ENCODE measurements around the gene PRSS53.

The PRSS53 gene

DNA sequence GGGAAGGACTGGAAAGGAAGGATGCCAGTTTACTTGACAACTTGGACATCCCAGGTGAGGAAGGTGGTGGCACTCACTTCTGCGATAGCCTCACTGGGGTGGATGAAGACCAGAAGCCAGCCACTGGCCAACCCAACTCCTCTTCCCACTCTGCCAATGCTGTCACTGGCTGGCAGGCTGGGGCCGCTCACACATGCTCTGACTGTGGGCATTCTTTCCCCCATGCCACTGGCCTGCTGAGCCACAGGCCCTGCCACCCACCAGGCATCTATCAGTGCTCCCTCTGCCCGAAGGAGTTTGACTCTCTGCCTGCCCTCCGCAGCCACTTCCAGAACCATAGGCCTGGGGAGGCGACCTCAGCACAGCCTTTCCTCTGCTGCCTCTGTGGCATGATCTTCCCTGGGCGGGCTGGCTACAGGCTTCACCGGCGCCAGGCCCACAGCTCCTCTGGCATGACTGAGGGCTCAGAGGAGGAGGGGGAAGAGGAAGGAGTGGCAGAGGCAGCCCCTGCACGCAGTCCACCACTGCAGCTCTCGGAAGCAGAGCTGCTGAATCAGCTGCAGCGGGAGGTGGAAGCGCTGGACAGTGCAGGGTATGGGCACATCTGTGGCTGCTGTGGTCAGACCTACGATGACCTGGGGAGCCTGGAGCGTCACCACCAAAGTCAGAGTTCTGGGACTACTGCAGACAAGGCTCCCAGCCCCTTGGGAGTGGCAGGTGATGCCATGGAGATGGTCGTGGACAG, 10.0 kb downstream of the PRSS53 start:
- DNase-seq (ENCODE audit: low read depth), result no peak

DNA sequence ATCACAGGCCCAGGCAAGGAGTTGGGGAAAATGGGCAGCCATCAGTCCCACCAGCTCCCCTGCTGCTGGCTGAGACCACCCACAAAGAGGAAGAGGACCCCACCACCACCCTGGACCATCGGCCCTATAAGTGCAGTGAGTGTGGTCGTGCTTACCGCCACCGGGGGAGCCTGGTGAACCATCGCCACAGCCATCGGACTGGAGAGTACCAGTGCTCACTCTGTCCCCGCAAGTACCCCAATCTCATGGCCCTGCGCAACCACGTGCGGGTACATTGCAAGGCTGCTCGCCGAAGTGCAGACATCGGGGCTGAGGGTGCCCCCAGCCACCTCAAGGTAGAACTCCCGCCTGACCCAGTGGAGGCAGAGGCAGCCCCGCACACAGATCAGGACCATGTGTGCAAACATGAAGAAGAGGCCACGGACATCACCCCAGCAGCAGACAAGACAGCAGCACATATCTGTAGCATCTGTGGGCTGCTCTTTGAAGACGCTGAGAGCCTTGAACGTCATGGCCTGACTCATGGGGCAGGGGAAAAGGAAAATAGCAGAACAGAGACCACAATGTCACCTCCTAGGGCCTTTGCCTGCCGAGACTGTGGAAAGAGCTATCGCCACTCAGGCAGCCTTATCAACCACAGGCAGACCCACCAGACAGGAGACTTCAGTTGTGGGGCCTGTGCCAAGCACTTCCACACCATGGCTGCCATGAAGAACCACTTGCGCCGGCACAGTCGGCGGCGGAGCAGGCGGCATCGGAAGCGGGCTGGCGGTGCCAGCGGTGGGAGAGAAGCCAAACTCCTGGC, 10.9 kb downstream of the PRSS53 start:
- DNase-seq (ENCODE audit: low read depth), result no peak

DNA sequence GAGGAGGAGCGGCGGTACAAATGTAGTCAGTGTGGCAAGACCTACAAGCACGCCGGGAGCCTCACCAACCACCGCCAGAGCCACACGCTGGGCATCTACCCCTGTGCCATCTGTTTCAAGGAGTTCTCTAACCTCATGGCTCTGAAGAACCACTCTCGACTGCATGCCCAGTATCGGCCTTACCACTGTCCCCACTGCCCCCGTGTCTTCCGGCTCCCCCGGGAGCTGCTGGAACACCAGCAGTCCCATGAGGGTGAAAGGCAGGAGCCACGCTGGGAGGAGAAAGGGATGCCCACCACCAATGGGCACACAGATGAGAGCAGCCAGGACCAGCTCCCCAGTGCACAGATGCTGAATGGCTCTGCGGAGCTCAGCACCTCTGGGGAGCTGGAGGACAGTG, 11.7 kb downstream of the PRSS53 start:
- no peak for DNase-seq (ENCODE audit: low read depth)

DNA sequence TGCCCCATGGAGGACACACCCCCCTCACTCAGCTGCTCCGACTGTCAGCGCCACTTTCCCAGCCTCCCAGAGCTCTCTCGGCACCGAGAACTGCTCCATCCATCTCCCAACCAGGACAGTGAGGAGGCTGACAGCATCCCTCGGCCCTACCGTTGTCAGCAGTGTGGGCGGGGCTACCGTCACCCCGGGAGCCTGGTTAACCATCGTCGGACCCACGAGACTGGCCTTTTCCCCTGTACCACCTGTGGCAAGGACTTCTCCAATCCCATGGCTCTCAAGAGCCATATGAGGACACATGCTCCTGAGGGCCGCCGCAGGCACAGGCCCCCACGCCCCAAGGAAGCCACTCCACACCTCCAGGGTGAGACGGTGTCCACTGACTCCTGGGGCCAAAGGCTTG, 12.4 kb downstream of the PRSS53 start:
- no peak for DNase-seq (ENCODE audit: low read depth)

DNA sequence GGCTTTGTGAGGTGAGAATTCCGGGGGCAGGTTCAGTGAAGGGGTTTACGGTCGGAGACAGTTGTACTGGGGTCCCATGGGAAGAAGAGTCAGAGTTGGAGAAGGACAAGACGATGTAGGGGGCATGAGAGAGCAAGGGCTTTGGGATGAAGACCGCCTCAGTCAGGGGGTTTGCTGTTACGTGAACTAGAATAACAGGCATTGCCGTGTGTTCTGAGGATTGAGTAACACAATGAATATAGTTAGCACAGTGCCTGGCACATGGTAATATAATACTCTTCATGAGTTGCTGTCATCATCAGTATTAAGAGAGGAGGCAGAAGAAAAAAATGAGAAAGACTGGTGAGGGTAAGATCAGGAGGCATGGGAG, 13.9 kb downstream of the PRSS53 start:
- no peak for DNase-seq (ENCODE audit: low read depth)

DNA sequence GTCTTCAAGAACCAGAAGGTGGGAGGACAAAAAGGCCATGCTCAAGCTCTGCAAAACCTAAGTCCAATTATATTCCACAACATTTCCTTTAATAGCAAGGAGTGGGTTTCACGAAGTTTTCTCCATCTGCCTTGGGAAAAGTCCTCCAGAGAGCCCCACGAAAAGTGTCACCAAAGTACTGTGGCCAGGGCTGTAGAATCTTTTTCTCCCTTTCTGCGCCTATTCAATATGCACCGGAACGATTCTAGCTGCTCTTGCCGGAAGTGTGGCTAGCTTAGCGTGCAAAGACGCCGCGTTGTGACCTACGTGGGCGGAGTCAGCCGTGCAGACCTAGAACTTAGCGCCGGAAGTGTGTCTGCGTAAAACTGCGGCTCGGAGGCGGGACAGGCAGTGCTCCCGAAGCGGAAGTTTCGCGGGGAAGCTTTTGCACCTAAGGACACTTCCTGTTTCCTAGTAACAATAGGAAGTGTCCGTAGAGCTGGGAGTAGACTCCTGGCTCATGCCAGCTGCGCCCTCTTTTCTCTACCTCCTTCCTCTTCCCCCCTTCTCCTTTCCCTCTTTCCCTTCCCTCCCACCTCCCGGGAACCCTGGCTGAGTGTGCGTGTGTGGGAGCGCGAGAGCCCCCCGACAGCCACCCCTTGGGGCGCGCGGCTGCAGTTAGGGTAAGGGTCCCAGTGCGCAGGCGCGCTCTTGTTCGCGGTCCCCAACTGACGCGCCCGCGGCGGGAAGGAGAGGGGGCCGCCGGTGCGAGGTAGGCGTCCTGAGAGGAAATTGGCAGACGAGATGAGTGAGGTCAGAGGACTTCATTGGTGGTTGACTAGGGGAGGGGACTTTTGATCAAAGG, 14.6 kb downstream of the PRSS53 start, which contains the start of the genes ZNF646 and ZNF668:
TSS of gene ZNF646 (plus strand) at position 453 of the 844 bp plus-strand sequence. CDS start 1,903 bp downstream, outside the sequence.
TSS of gene ZNF668 (minus strand) at position 271 of the 844 bp plus-strand sequence. CDS start 9,781 bp downstream, outside the sequence.
- DNase-seq (ENCODE audit: low read depth), result peak; percentile 100

DNA sequence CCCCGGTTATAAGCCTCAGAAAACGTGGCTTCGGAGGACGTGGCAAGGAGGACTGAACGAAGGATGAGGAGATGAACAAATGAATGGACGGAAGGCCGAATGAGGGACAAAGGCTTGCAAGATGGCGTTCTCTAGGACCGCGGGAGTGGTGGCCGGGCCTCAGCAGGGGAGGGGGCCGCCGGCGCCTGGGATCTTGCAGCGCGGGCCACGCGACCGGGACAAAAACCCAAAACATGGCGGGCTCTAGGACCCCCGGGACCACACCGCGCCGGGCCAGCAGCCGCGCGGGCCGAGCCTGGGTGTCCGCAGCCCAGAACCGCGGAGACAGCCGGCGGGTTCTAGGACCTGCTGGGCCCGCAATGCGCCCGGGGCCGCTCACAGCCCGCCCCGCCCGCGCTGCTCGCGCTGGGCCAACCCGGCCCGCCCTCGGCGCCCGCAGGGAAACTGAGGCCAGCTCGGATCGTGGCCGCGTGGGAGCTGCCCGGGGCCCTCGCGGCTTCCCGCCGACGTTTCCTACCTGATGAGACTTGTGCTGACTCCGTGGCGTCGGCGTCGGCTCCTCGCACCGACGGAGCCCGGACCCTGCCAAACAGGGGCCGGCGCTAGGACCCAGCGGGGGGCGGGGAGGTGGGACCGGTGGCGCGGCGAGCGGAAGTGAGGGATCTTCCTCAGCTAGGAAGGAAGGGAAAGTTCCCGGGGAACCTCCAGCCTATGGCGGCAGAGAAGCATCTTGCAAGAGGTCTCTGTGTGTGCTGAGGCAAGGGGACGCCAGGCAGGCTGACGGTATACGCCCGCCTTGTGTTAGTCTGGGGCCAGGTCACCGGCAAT, 15.4 kb downstream of the PRSS53 start:
- peak; percentile 93 for DNase-seq (ENCODE audit: low read depth)

DNA sequence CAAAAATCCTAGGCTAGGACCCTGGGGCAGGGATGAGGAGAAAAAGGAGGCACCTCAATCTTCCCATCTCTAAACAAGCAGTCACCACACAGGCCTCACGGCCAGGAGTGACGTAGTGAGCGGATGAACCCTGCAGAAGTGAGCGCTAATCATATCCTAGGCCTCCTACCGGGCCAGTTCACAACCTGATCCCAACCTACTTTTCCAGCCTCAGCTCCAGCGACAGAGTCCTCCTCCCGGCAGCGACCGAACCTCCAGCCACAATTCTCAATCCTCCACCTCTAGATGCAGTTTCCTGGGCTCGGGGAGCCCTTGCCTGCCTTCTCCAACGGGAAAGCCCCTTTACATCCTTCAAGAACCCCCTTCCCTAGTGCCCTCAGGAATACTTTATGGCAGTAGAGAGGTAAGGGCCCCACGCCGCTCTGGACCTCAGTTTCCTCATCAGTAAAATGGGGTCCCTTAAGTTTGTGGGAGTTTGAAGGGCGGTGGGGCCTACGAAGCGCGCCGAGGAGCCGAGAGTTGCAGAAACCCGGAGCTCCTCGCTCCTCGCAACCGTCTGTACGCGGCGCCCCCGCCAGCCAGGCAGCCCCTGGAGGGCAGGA, 16.1 kb downstream of the PRSS53 start:
- peak; percentile 65 for DNase-seq (ENCODE audit: low read depth)

DNA sequence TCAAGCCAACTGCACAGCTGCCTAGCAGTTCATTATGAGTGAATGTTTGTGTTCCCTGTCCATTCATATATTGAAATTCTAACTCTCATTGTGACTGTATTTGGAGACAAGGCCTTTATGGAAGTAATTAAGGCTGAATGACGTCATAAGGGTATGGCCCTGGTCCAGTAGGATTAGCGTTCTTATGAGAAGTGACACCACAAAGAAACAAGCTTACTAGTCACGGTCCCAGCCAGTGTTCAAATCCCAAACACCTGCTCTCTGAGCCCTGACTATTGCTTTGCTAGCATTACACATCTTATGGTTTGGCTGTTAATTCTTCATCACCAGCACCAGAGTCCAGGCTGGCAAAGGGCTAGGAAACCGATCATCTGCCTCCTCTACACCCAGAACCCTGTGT, 16.9 kb downstream of the PRSS53 start:
- DNase-seq (ENCODE audit: low read depth), result peak; percentile 60

DNA sequence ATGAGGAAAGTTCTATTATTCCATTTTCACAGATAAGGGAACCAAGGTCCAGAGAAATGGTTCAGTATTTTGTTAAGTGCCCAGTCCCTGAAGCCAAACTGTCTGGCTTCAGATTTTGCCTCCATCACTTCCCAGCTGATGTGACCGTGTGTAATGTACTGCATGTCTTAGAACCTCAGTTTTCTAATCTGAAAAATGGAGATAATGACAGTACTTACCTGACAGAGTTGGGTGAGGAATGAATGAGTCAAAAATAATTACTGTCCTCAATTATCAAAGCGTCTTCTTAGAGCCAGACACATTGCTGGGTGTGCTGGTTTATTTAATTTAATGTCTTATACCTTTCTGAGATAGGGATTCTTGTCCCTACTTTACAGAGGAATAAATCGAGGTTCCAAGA, 21.4 kb downstream of the PRSS53 start:
- DNase-seq (ENCODE audit: low read depth), result no peak

DNA sequence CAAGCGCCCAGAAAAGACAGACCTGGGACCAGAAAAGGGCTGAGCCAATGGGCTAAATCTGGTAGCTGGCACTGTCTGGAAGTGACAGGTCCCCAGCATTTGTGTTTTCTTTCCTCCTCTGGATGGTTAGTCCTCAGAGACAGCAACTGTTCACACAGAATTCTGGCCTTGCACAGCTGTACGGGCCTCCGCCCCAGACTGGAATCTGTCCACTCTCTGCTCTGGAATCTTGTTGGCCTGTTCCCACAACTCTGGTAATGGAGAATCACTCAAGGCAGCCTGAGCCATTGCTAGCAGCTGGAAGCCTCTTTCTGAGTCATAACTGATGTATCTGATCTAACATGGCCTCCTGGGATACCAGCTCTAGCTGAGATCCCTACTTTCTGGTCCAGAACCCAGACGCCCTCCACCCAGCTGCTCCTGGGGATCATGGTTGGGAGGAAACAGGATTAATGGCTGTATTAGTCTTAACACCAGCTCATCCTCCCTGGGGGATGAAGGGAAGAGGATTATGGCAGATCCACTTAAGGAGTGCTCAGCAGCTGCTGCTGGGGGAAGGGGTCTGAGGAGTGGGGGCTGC, 23.8 kb downstream of the PRSS53 start:
- DNase-seq (ENCODE audit: low read depth), result peak; percentile 95

DNA sequence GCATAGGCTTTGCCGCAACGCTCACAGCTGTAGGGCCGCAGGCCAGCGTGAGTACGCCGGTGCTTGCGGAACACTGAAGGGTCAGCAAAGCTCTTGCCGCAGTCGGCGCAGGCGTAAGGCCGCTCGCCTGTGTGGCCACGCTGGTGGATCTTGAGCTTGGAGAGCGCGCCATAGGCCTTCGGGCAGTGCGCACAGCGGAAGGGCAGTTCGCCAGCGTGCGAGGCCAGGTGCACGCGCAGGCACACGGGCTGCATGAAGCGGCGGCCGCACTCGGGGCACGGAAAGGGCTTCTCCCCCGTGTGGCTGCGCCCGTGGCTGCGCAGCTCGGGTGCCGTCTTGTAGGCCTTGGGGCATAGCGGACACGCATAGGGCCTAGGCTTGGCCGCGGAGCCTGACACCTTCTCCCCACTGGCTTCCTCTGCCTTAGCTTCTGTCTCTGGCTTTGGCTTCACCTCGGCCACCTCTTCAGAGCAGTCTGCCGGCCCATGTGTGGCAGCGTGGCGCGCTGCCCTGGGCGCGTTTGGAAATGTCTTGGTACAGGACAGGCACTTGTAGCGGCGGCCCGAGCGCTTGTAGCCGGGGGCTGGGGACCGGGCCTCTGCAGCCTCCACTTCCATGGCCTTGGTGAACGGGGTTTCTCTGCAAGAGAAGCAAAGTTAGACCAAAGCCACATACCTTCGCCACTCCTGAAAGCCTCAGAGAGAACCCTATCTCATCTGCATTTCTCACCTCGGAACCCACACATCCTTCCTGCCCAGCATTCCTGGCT, 24.7 kb downstream of the PRSS53 start:
- no peak for DNase-seq (ENCODE audit: low read depth)

DNA sequence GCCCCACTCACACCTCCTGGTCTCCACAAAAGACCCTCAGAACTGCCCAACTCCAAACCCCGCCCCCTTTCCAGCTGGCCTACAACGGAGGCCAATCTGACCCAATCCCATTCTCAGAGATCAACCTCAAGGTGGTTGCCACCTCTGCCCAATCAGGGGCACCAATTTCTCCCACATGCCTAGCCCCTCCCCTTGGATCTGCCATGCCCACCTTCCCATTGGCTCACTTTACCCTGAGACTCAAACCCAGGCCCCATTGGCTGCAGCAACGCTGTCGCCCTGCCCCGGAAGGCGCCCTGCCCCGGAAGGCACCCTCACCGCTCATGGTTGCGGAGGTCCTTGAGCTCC, 25.3 kb downstream of the PRSS53 start:
- DNase-seq (ENCODE audit: low read depth), result no peak

DNA sequence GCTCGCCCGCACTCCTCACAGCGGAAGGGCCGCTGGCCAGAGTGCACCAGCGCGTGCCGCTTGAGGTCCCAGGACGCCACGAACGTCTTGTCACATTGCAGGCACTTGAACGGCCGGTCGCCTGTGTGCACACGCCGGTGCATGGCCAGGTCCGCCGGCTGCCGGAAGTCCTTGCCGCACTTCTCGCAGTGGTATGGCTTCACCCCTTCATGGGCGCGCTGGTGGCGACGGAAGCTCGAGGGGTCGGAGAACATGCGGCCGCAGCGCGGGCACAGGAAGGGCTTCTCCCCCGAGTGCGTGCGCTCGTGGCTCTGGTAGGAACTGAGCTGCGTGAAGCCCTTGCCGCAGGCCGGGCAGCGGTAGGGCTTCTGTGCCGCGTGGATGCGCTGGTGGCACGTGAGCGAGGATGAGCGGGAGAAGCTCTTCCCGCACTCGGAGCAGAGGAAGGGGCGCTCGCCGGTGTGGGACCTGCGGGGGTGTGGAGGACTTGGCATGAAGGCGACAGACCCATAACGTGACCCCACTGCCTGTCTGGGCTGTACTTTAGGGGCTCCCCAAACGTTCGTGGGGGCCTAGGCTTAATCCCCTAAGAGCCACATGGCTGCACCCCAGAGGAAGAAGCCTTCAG, 26.8 kb downstream of the PRSS53 start:
- DNase-seq (ENCODE audit: low read depth), result no peak

DNA sequence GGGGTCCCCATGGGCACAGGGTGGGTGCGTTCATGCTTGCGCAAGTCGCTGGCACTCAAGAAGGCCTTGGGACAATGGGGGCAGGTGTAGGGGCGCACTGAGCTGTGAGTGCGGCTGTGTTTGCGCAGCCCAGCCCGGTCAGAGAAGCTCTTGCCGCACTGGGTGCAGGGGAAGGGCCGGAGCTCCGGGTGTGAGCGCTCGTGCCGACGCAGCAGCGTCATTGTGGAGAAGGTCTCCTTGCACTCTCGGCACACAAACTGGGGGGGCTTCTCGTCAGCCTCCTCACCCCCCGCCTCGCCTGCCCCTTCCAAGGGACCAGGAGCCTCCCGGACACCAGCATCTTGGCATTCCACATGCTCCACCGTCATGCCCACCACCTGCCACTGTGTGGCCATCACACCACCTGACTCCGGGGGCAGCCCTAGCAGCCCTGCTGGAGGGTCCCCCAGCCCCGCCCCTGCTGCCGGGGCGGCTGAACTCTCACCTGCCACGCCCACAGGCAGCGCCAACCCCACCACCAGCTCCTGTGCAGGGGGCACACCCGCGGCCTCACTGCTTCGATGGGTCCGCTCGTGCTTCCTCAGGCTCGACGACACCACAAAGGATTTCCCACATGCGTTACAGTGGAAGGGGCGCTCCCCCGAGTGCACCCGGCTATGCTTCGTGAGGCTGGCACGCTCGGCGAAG, 27.5 kb downstream of the PRSS53 start:
- no peak for DNase-seq (ENCODE audit: low read depth)

DNA sequence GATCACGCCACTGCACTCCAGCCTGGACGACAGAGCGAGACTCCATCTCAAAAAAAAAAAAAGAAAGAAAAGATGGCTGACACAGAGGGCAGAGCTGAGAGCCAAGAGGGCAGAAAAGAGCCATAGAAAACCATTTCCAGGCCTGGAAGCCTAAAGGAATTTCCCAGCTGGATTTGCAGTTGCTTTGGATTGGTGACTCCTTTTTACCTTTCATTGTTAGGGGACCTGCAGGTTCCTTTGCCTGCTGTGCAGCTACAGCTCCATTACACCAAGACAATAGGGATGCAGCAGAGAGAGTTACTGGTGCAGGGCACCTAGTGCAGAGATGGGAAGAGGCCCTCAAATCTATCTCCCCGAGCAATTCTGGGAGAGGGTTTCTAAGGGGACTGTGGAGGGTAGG, 33.1 kb downstream of the PRSS53 start:
- no peak for DNase-seq (ENCODE audit: low read depth)

DNA sequence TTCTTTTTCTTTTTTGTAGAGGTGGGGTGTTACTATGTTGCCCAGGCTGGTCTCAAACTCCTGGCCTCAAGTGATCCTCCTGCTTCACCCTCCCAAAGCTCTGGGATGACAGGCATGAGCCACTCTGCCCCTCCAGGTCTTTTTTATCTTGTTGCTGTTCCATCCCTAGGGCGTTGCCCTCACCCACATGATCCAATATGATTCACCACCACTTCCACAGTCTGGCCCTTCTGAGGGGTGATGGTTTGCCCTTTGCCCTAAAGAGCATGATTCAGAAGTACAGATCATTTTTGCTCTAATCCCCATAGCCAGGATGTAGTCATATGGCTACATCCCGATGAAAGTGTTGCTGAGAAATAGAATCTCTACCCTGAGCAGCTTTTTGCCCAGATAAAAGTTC, 36.6 kb downstream of the PRSS53 start:
- peak; percentile 98 for DNase-seq (ENCODE audit: low read depth)

DNA sequence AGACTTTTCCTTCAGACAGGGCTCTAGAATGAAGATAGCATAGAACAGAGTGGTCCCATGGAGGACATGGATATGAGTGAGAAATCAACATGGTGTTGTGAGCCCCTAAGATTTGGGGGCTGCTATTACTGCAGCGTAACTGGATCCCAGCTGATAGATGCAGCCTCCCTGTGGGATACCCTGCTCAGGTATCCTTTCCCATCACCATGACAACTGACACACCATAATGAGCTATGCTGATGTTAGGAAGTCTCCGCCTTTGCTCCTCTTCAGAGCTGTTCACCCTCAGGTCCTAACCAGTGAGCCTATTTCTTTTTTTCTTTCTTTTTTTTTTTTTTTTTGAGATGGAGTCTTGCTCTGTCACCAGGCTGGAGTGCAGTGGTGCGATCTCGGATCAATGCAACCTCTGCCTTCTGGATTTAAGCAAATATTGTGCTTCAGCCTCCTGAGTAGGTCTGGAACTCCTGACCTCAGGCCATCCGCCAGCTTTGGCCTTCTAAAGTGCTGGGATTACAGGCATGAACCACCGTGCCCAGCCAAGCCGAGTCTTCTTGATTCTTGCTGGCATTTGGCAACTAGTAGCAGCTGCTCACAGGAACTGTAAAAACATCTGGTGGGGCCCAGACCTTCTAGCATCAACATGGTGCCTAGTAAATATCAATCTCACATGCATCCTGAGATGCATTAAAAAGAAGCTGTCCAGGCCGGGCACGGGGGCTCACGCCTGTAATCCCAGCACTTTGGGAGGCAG, 38.3 kb downstream of the PRSS53 start:
- no peak for DNase-seq (ENCODE audit: low read depth)

Measured in ELR (cell line).